Endothelial cell of umbilical vein (primary cell): ENCODE data around the gene DSG4. TPM values are rescaled to one million over a fixed set of nuclear protein-coding genes. Genes with fewer than 3 reads are reported as not detected.

ENCODE experiments used
- BruUV-seq: library from RNA; stranded (reverse); fragments of 400-500 nt; replicated peaks from 2 replicates; lab custom pipeline; 2021; lab: Mats Ljungman, UMichigan
- CTCF ChIA-PET: fragments of 300-600, 350-600 bp; sonication (Branson Sonifier 250); formaldehyde crosslinking; loops from one replicate; lab custom pipeline; 2021; ENCODE audit warnings: antibody characterized with exemption, inconsistent platforms; lab: Charles Lee
- POLR2A ChIA-PET: fragments of 300-600, 350-600 bp; sonication (Branson Sonifier 250); formaldehyde crosslinking; loops from one replicate; lab custom pipeline; 2021; ENCODE audit warnings: antibody characterized with exemption, inconsistent platforms; lab: Charles Lee
- DNase-seq: peaks from one replicate; pipeline ENCODE4 v3.0.0-alpha.2; 2011; ENCODE audit warnings: low read depth, low spot score
- FAIRE-seq: peaks from 2 replicates; lab custom pipeline; 2011; peaks lifted over from hg19 to GRCh38; lab: Jason Lieb, UNC
- H2AFZ ChIP-seq: 2 replicates; pipeline ENCODE4 v1.6.0; 2012; ENCODE audit warnings: low read depth, low read length, control low read depth, inconsistent platforms
- H3K27ac ChIP-seq: 2 replicates; pipeline ENCODE4 v1.5.1; 2011; ENCODE audit warnings: low read depth, mild to moderate bottlenecking, control low read depth, low read length, moderate library complexity; ENCODE audit not compliant: insufficient read depth
- H3K27me3 ChIP-seq, 2 experiments: 2 replicates each; pipeline versions ENCODE4 v1.6.0 to v1.6.1; 2011; ENCODE audit warnings: low read length in 2 of 2, mixed read lengths in 1 of 2; ENCODE audit not compliant: control insufficient read depth in 2 of 2, insufficient read depth in 2 of 2
- H3K36me3 ChIP-seq, 2 experiments: 2 replicates in 1 of 2; 3 replicates in 1 of 2; pipeline ENCODE4 v1.5.1; 2011; ENCODE audit warnings: low read length in 2 of 2, mild to moderate bottlenecking in 1 of 2, moderate library complexity in 1 of 2; ENCODE audit not compliant: control insufficient read depth in 2 of 2, insufficient read depth in 2 of 2; ENCODE audit errors: extremely low read depth in 1 of 2
- H3K4me1 ChIP-seq: 3 replicates; pipeline ENCODE4 v1.5.1; 2011; ENCODE audit warnings: mild to moderate bottlenecking, low read length; ENCODE audit not compliant: control insufficient read depth, insufficient read depth; ENCODE audit errors: extremely low read depth
- H3K4me2 ChIP-seq: 2 replicates; pipeline ENCODE4 v1.6.1; 2011; ENCODE audit warnings: low read length, control low read depth, mixed read lengths; ENCODE audit not compliant: insufficient read depth
- H3K4me3 ChIP-seq, 3 experiments: fragments of 200-600 bp in 1 of 3; sonication (generic), shearing (Covaris generic) in 1 of 3; replicated peaks in 1 of 3; 2 replicates each; pipeline ENCODE4 v1.5.1; 2011 to 2016; ENCODE audit warnings: control low read depth in 3 of 3, low read length in 3 of 3, mild to moderate bottlenecking in 2 of 3, inconsistent platforms in 1 of 3, low read depth in 1 of 3, moderate library complexity in 1 of 3; ENCODE audit not compliant: insufficient read depth in 1 of 3
- H3K79me2 ChIP-seq: 2 replicates; pipeline ENCODE4 v1.6.0; 2012; ENCODE audit warnings: low read length, inconsistent platforms; ENCODE audit not compliant: control insufficient read depth, insufficient read depth
- H3K9ac ChIP-seq: replicated peaks from 2 replicates; pipeline ENCODE3; 2011; ENCODE audit warnings: low read length, control low read depth; ENCODE audit not compliant: insufficient read depth; ENCODE audit errors: extremely low read depth
- H3K9me1 ChIP-seq: replicated peaks from 3 replicates; pipeline ENCODE4 v1.6.0; 2011; ENCODE audit warnings: mild to moderate bottlenecking, low read length; ENCODE audit not compliant: control insufficient read depth, insufficient read depth; ENCODE audit errors: extremely low read depth
- H3K9me3 ChIP-seq: replicated peaks from 2 replicates; pipeline ENCODE4 v1.5.1; 2012; ENCODE audit warnings: low read length, inconsistent platforms; ENCODE audit not compliant: control insufficient read depth, insufficient read depth
- H4K20me1 ChIP-seq: replicated peaks from 2 replicates; pipeline ENCODE3; 2011; ENCODE audit warnings: mild to moderate bottlenecking, low read length; ENCODE audit not compliant: control insufficient read depth, insufficient read depth; ENCODE audit errors: extremely low read depth
- CTCF ChIP-seq, 2 donors: IDR thresholded peaks; 1 replicate in 1 of 2; 2 replicates in 1 of 2; pipeline ENCODE4 v1.5.1; 2011; ENCODE audit warnings: low read length in 2 of 2, mild to moderate bottlenecking in 2 of 2, moderate library complexity in 2 of 2, control low read depth in 1 of 2, inconsistent platforms in 1 of 2, low read depth in 1 of 2; ENCODE audit not compliant: insufficient read depth in 1 of 2; ENCODE audit errors: extremely low read depth in 1 of 2
- EZH2 ChIP-seq: IDR thresholded peaks from 2 replicates; pipeline ENCODE4 v1.6.1; 2012; ENCODE audit warnings: borderline replicate concordance, low read depth, mild to moderate bottlenecking, moderate library complexity, low read length, inconsistent platforms; ENCODE audit not compliant: severe bottlenecking
- FOS ChIP-seq: IDR thresholded peaks from 2 replicates; pipeline ENCODE4 v1.6.1; 2011; ENCODE audit warnings: mild to moderate bottlenecking, low read length, moderate library complexity, borderline replicate concordance; ENCODE audit not compliant: insufficient read depth
- GATA2 ChIP-seq: IDR thresholded peaks from 2 replicates; pipeline ENCODE4 v1.7.0; 2011; ENCODE audit warnings: low read depth, mild to moderate bottlenecking, moderate library complexity, mixed read lengths, low read length; ENCODE audit not compliant: insufficient read length, insufficient read depth
- JUN ChIP-seq: IDR thresholded peaks from 2 replicates; pipeline ENCODE4 v1.6.1; 2011; ENCODE audit warnings: borderline replicate concordance, low read depth; ENCODE audit not compliant: insufficient read length, insufficient read depth
- MAX ChIP-seq: IDR thresholded peaks from 2 replicates; pipeline ENCODE4 v1.6.1; 2011; ENCODE audit not compliant: insufficient read depth, insufficient read length
- MYC ChIP-seq: IDR thresholded peaks from one replicate; pipeline ENCODE4 v1.6.1; 2011; ENCODE audit warnings: mild to moderate bottlenecking, low read depth, low read length
- POLR2A ChIP-seq: IDR thresholded peaks from 2 replicates; pipeline ENCODE4 v1.6.1; 2012; ENCODE audit warnings: low read depth, mild to moderate bottlenecking, control low read depth, low read length
- POLR2AphosphoS5 ChIP-seq: IDR thresholded peaks from 2 replicates; pipeline ENCODE4 v1.6.1; 2012; ENCODE audit warnings: low read depth, mild to moderate bottlenecking, control low read depth, low read length, moderate library complexity; ENCODE audit not compliant: insufficient read depth
- dilution Hi-C: fragments of 300-500 bp; cut with MboI; formaldehyde crosslinking; loops from one replicate; pipeline ENCODE4 v1.15.0; 2019; ENCODE audit warnings: low sequenced_read_pairs; ENCODE audit not compliant: extremely low pct_ligation_motif_present
- intact Hi-C: fragments of 100-400 bp; cut with micrococcal nuclease; formaldehyde crosslinking; loops from one replicate; pipeline ENCODE4 v1.10.0; 2022
- polyA plus RNA-seq, 4 experiments: library from polyadenylated mRNA; depleted of rRNA in 3 of 4; stranded (reverse) in 3 of 4; unstranded in 1 of 4; fragments of >200 nt; gene quantifications; 2 replicates each; pipeline versions ENCODE4 v1.2.1 to v1.2.3, GENCODE V29; 2011 to 2012; ENCODE audit warnings: missing spikeins in 1 of 4
- total RNA-seq: library from RNA; stranded (reverse); gene quantifications from 2 replicates; pipeline ENCODE4 v1.2.3, GENCODE V29; 2021

DSG4 gene
- total and polyA plus RNA-seq, 2 donors (not counting 3 experiments of a cell fraction or from before 2014, with no cell fraction given) = not detected

- Histone ChIP-seq H3K27me3 (no peaks in the 10 kb centered on the region), H3K27ac (no peak overlapping the region), H3K4me1 (no peaks in the 10 kb centered on the region), H3K4me2 (no peak overlapping the region), H3K9me1 (no peaks in the 10 kb centered on the region), H3K9me3 (no peaks in the 10 kb centered on the region), H3K79me2 (no peaks in the 10 kb centered on the region), H2AFZ (no peak overlapping the region), H3K4me3 (no peak overlapping the region), H3K9ac (no peak overlapping the region), H3K36me3 (no peaks in the 10 kb centered on the region), H4K20me1 (no peaks in the 10 kb centered on the region)
- DNase-seq (no peak), FAIRE-seq (no peak)
- POLR2A ChIA-PET = no interaction called here
- dilution Hi-C loops = no loop called here
- BruUV-seq = no TSS peak
- CTCF ChIA-PET = no interaction called here
- intact Hi-C loops = no loop called here
- no peak for TF ChIP-seq MYC
- TF ChIP-seq POLR2AphosphoS5 = no peak
- TF ChIP-seq FOS = no peak
- no peak for TF ChIP-seq POLR2A
- TF ChIP-seq GATA2 = no peak
- no peak for TF ChIP-seq JUN
- no peak for TF ChIP-seq EZH2
- TF ChIP-seq MAX = no peak
- TF ChIP-seq CTCF (IDR thresholded peaks at IDR 0.05; ENCODE audit: extremely low read depth in 1 of 2, insufficient read depth in 1 of 2, low read depth in 1 of 2, low read length in 2 of 2) = no peak
These were observed 75.0 kb downstream of the DSG4 start for GRCh38 chr18:31451625-31452024.
